K562 (cell line): Measurements from ENCODE around the gene ANO8. TPM values are rescaled to one million over a fixed set of nuclear protein-coding genes. Genes with fewer than 3 reads are reported as not detected.
A peak's percentile ranks its signal among the peaks of the same experiment; 100 is the strongest.

Source experiments
- CBFA2T3 ChIP-seq: fragments of 450-650 bp; IDR thresholded peaks from 2 replicates; pipeline ENCODE4 v1.6.1; 2017
- CC2D1A ChIP-seq: fragments of 450-650 bp; IDR thresholded peaks from 2 replicates; pipeline ENCODE4 v1.6.1; 2017; ENCODE audit warnings: mild to moderate bottlenecking
- CHCHD3 ChIP-seq: fragments of 250-450 bp; sonication (Bioruptor Pico); IDR thresholded peaks from 2 replicates; pipeline ENCODE4 v2.1.2; 2022; ENCODE audit warnings: mild to moderate bottlenecking
- HMGN3 ChIP-seq: IDR thresholded peaks from 2 replicates; pipeline ENCODE4 v1.6.1; 2011; ENCODE audit warnings: borderline replicate concordance, low read depth, mild to moderate bottlenecking, mixed read lengths, low read length; ENCODE audit not compliant: insufficient read length; ENCODE audit errors: extremely low read depth
- KDM5B ChIP-seq: fragments of 200-600 bp; sonication (generic); IDR thresholded peaks from 2 replicates; pipeline ENCODE4 v1.6.1; 2012; ENCODE audit warnings: low read depth, mild to moderate bottlenecking, moderate library complexity, low read length, control low read depth, inconsistent platforms; ENCODE audit not compliant: insufficient replicate concordance
- NCOR1 ChIP-seq: fragments of 450-650 bp; IDR thresholded peaks from 2 replicates; pipeline ENCODE4 v1.6.1; 2016; ENCODE audit warnings: mild to moderate bottlenecking, moderate library complexity
- NEUROD1 ChIP-seq: fragments of 150-350 bp; IDR thresholded peaks from 2 replicates; pipeline ENCODE4 v1.6.1; 2014; ENCODE audit warnings: borderline replicate concordance, low read length, low read depth; ENCODE audit not compliant: partially characterized antibody
- POLR2G ChIP-seq: fragments of 200-400 bp; formaldehyde crosslinking; IDR thresholded peaks from 2 replicates; pipeline ENCODE4 v1.6.1; 2017; ENCODE audit warnings: low read depth, mild to moderate bottlenecking, antibody characterized with exemption, low read length, moderate library complexity
- POLR2H ChIP-seq: IDR thresholded peaks from 2 replicates; pipeline ENCODE4 v1.6.1; 2016; ENCODE audit warnings: missing genetic modification characterization, low read depth, mild to moderate bottlenecking, control low read depth, missing compliant biosample characterization, moderate library complexity
- U2AF2 ChIP-seq: fragments of 200-400 bp; formaldehyde crosslinking; optimal IDR thresholded peaks from 2 replicates; pipeline ENCODE3; 2017; ENCODE audit warnings: low read depth, mild to moderate bottlenecking, low read length
- ZBTB49 ChIP-seq: sonication (generic); formaldehyde crosslinking; IDR thresholded peaks from 2 replicates; pipeline ENCODE4 v1.8.0; 2022; ENCODE audit warnings: missing genetic modification reagents, mild to moderate bottlenecking, borderline replicate concordance
- ZEB2 ChIP-seq: fragments of 450-650 bp; IDR thresholded peaks from 2 replicates; pipeline ENCODE4 v1.6.1; 2016
- ZNF324 ChIP-seq: fragments of 250-450 bp; sonication (Bioruptor Pico); IDR thresholded peaks from 2 replicates; pipeline ENCODE4 v1.4.0; 2020; ENCODE audit warnings: mild to moderate bottlenecking
- ZNF347 ChIP-seq: fragments of 450-650 bp; formaldehyde crosslinking; IDR thresholded peaks from 2 replicates; pipeline ENCODE4 v1.4.0; 2020; ENCODE audit warnings: low read depth, mild to moderate bottlenecking, moderate library complexity
- polyA plus RNA-seq, 8 experiments: library from polyadenylated mRNA; depleted of rRNA in 4 of 8; stranded (reverse) in 5 of 8; unstranded in 3 of 8; fragments of >200 nt; fragmentation: Nextera tagmentation in 2 of 8; fragmentation: Illumina TruSeq in 1 of 8; extraction: Ambion mirVana in 2 of 8; extraction: Trizol in 1 of 8; gene quantifications; 2 replicates each; pipeline versions ENCODE4 v1.2.1 to v1.2.3, GENCODE V29; 2011 to 2014; ENCODE audit warnings: inconsistent platforms in 1 of 8, missing spikeins in 1 of 8
- total RNA-seq, 7 experiments: library from RNA; depleted of rRNA in 6 of 7; stranded (reverse); fragments of >200 nt in 6 of 7; fragmentation: Illumina TruSeq in 2 of 7; extraction: Trizol in 2 of 7; gene quantifications; 2 replicates each; pipeline versions ENCODE4 v1.2.1 to v1.2.3, GENCODE V29; 2011 to 2021; ENCODE audit warnings: low replicate concordance in 1 of 7
- TF ChIP-seq, protein P1 (sequence below): sonication (generic); formaldehyde crosslinking; IDR thresholded peaks from 2 replicates; pipeline ENCODE4 v1.8.1; 2023; ENCODE audit warnings: missing genetic modification reagents, mild to moderate bottlenecking, borderline replicate concordance
- TF ChIP-seq, protein P2 (sequence below): fragments of 250-450 bp; sonication (Bioruptor Pico); IDR thresholded peaks from 2 replicates; pipeline ENCODE4 v1.8.0; 2021; ENCODE audit warnings: mild to moderate bottlenecking, moderate library complexity
- TF ChIP-seq, protein P3 (sequence below): sonication (generic); formaldehyde crosslinking; IDR thresholded peaks from 2 replicates; pipeline ENCODE4 v1.8.0; 2022; ENCODE audit warnings: mild to moderate bottlenecking, missing genetic modification reagents

The ANO8 gene
- total and polyA plus RNA-seq, 9 of the 15 experiments (the other 6 are each of a cell fraction or from before 2014, with no cell fraction given): 0.07 to 7.6 (median 2.3) TPM; not detected in 1

- TF ChIP-seq, protein P1, sequence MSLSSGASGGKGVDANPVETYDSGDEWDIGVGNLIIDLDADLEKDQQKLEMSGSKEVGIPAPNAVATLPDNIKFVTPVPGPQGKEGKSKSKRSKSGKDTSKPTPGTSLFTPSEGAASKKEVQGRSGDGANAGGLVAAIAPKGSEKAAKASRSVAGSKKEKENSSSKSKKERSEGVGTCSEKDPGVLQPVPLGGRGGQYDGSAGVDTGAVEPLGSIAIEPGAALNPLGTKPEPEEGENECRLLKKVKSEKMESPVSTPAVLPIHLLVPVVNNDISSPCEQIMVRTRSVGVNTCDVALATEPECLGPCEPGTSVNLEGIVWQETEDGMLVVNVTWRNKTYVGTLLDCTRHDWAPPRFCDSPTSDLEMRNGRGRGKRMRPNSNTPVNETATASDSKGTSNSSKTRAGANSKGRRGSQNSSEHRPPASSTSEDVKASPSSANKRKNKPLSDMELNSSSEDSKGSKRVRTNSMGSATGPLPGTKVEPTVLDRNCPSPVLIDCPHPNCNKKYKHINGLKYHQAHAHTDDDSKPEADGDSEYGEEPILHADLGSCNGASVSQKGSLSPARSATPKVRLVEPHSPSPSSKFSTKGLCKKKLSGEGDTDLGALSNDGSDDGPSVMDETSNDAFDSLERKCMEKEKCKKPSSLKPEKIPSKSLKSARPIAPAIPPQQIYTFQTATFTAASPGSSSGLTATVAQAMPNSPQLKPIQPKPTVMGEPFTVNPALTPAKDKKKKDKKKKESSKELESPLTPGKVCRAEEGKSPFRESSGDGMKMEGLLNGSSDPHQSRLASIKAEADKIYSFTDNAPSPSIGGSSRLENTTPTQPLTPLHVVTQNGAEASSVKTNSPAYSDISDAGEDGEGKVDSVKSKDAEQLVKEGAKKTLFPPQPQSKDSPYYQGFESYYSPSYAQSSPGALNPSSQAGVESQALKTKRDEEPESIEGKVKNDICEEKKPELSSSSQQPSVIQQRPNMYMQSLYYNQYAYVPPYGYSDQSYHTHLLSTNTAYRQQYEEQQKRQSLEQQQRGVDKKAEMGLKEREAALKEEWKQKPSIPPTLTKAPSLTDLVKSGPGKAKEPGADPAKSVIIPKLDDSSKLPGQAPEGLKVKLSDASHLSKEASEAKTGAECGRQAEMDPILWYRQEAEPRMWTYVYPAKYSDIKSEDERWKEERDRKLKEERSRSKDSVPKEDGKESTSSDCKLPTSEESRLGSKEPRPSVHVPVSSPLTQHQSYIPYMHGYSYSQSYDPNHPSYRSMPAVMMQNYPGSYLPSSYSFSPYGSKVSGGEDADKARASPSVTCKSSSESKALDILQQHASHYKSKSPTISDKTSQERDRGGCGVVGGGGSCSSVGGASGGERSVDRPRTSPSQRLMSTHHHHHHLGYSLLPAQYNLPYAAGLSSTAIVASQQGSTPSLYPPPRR (CRISPR knock-in tag): no peak
- TF ChIP-seq, protein P2, sequence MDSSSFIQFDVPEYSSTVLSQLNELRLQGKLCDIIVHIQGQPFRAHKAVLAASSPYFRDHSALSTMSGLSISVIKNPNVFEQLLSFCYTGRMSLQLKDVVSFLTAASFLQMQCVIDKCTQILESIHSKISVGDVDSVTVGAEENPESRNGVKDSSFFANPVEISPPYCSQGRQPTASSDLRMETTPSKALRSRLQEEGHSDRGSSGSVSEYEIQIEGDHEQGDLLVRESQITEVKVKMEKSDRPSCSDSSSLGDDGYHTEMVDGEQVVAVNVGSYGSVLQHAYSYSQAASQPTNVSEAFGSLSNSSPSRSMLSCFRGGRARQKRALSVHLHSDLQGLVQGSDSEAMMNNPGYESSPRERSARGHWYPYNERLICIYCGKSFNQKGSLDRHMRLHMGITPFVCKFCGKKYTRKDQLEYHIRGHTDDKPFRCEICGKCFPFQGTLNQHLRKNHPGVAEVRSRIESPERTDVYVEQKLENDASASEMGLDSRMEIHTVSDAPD (CRISPR knock-in tag): no peak
- peak; percentile 95 for TF ChIP-seq POLR2G
- TF ChIP-seq U2AF2: no peak
- TF ChIP-seq CC2D1A: peak; percentile 89
- no peak for TF ChIP-seq POLR2H (tag)
- no peak for TF ChIP-seq ZNF347 (CRISPR knock-in tag)
- no peak for TF ChIP-seq ZNF324
- TF ChIP-seq, protein P3, sequence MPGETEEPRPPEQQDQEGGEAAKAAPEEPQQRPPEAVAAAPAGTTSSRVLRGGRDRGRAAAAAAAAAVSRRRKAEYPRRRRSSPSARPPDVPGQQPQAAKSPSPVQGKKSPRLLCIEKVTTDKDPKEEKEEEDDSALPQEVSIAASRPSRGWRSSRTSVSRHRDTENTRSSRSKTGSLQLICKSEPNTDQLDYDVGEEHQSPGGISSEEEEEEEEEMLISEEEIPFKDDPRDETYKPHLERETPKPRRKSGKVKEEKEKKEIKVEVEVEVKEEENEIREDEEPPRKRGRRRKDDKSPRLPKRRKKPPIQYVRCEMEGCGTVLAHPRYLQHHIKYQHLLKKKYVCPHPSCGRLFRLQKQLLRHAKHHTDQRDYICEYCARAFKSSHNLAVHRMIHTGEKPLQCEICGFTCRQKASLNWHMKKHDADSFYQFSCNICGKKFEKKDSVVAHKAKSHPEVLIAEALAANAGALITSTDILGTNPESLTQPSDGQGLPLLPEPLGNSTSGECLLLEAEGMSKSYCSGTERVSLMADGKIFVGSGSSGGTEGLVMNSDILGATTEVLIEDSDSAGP (CRISPR knock-in tag): no peak
- no peak for TF ChIP-seq HMGN3
- no peak for TF ChIP-seq CBFA2T3
- TF ChIP-seq KDM5B: peak; percentile 75
- no peak for TF ChIP-seq NCOR1
- TF ChIP-seq CHCHD3 (CRISPR knock-in tag): no peak
- no peak for TF ChIP-seq ZBTB49
- TF ChIP-seq ZEB2: peak; percentile 100
- peak; percentile 98 for TF ChIP-seq NEUROD1
Observed at GRCh38 chr19:17336872-17337674, 2.4 kb upstream of the ANO8 start, which contains the start of gene GTPBP3 (continued).
